GM18519 (cell line): ENCODE results near the gene NPY.

Source experiments
- ATAC-seq: cut with Tn5 transposase; IDR thresholded peaks from one replicate; pipeline ENCODE4 v1.9.1; 2021; ENCODE audit warnings: mild to moderate bottlenecking, moderate library complexity; ENCODE audit not compliant: unreplicated experiment, low FRiP score

Gene NPY

GRCh38 chr7:24312588-24312987 is 28.6 kb downstream of the NPY start:
- ATAC-seq: no peak

GRCh38 chr7:24313777-24314176 is 29.8 kb downstream of the NPY start:
- ATAC-seq: no peak

- no peak for ATAC-seq
These were observed 32.4 kb downstream of the NPY start for GRCh38 chr7:24316340-24316739.

GRCh38 chr7:24318326-24318725 is 34.3 kb downstream of the NPY start:
- ATAC-seq: peak; percentile 77

GRCh38 chr7:24319209-24319608 is 35.2 kb downstream of the NPY start:
- ATAC-seq: no peak

GRCh38 chr7:24323961-24324480 is 40.0 kb downstream of the NPY start:
- ATAC-seq: no peak

- ATAC-seq: peak; percentile 77
These were observed 41.7 kb downstream of the NPY start for GRCh38 chr7:24325708-24326107.

GRCh38 chr7:24328050-24328449 is 44.1 kb downstream of the NPY start:
- no peak for ATAC-seq

- no peak for ATAC-seq
These were observed 44.9 kb downstream of the NPY start for GRCh38 chr7:24328894-24329293.

GRCh38 chr7:24334012-24334411 is 50.0 kb downstream of the NPY start:
- ATAC-seq: no peak

- no peak for ATAC-seq
These were observed 50.6 kb downstream of the NPY start for GRCh38 chr7:24334627-24335026.

- no peak for ATAC-seq
These were observed 52.5 kb downstream of the NPY start for GRCh38 chr7:24336461-24336860.

- ATAC-seq: no peak
These were observed 53.2 kb downstream of the NPY start for GRCh38 chr7:24337180-24337579.

GRCh38 chr7:24339575-24339974 is 55.6 kb downstream of the NPY start:
- no peak for ATAC-seq

GRCh38 chr7:24340727-24341126 is 56.7 kb downstream of the NPY start:
- ATAC-seq: no peak
